ENCODE results near the gene CASQ1. TPM values are rescaled to one million over a fixed set of nuclear protein-coding genes. Genes with fewer than 3 reads are reported as not detected.

The CASQ1 gene
- polyA plus RNA-seq, 3 donors, result 0.13 to 0.35 TPM; not detected in 1

DNA sequence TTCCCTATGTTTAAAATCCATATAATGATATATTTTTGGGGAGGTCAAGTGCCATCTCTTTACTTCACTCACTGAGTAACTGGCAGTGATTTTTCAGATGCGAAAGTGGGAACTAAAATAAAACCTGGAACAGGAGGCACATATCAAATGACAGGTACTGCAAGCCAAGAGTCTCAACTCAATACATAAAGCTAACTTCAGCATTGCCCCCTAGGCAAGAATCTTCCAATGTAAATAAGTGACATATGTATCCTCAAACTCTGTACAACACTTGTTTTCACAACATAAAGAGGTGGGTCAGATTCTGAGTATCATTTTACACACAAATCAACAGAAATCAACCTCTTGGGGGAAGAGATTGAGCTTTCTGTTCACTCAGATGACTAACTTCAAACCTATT is 53.8 kb downstream of the CASQ1 start:
- H3K27ac ChIP-seq (ENCODE audit: low read depth, low read length), result no peak overlapping the region

DNA sequence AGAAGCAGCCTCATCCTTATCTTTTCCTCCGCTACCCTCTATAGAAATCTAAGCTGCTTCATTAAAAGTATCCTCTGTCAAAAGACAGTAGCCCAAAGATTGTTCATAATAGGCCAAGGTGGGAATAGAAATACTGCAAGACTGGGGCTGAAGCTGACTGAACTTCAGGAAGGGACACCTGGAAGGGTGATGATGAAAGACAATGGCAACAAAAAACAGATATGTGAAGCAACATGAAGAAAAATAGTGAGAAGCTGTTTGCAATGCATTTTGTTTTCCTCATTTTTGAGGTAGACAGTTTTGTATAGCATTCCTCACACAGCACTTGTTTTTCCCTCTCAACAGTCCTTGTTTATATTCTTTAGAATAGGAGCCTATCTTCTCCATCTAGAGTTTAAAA is 55.1 kb downstream of the CASQ1 start:
- WGBS, 3 donors, result 64 to 98% (median 98%) methylated on average over 1 of the region's 1 CpG

More for the DNA sequence above, 53.8 kb downstream of the CASQ1 start:
- 51 to 80% (median 79%) methylated on average over 1 of the region's 1 CpG for WGBS, 3 donors

DNA sequence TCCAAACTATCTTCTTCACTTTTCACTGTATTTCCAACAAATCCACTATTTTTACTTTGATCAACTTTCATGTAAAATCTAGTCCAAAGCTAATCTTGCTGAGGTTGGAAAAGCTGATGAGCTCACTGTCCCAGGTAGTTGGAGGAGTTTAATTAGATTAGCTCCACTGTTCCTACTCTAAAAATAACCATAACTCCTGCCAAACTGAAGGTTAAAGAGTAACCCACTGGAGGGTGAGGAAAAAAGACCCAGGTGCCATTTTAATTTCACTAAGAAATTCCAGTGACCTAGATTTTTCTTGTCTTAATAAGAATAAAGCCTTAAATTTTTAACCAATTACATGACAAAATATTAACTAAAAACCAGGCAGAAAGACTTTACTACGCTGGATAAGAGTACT is 56.7 kb downstream of the CASQ1 start:
- H3K27ac ChIP-seq (ENCODE audit: low read depth, low read length), result no peak overlapping the region
- WGBS, 3 donors, result 70 to 98% (median 98%) methylated on average over 1 of the region's 1 CpG

More for the DNA sequence above, 55.1 kb downstream of the CASQ1 start:
- no peak overlapping the region for H3K27ac ChIP-seq (ENCODE audit: low read depth, low read length)

DNA sequence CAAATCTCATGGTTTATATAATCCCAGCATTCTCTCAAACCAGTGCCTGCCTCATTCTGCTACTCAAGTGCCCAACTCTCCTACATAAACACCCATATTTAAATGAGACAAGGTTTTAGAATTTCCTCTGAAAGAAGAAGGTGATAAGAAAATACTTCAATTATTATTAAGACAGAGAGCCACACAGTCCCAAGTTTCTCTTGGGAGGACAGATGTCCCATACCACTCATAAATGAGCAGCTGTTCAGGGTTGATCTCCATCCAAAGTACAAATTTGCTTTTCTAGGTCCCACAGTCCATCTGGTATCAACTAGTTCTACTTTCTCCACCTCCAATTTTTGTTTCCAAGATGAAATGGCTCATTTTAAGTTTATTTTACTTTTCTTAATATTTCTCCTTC is 60.6 kb downstream of the CASQ1 start:
- no peak overlapping the region for H3K27ac ChIP-seq (ENCODE audit: low read depth, low read length)

Other genes with a start within 250 kb of the CASQ1 start
- gene IGSF9, start 245.0 kb upstream of the CASQ1 start, polyA plus RNA-seq, result 1 to 10 TPM in 2 of 3 donors, under 1 TPM in 1; 0.56 to 1.6 (median 1.4) TPM
- gene SLAMF9, start 236.3 kb upstream of the CASQ1 start, polyA plus RNA-seq, result under 1 TPM in 1 of 3 donors, not detected in 2; 0.12 TPM
- 1 to 10 TPM in 2 of 3 donors, under 1 TPM in 1; 0.90 to 4.1 (median 2.4) TPM for gene PIGM, start 158.6 kb upstream of the CASQ1 start, polyA plus RNA-seq
- gene KCNJ10, start 120.4 kb upstream of the CASQ1 start, polyA plus RNA-seq, result under 1 TPM in 2 of 3 donors, not detected in 1; 0.09 to 0.12 TPM
- gene KCNJ9, start 109.0 kb upstream of the CASQ1 start, polyA plus RNA-seq, result under 1 TPM in 1 of 3 donors, not detected in 2; 0.03 TPM
- gene IGSF8, start 92.0 kb upstream of the CASQ1 start, polyA plus RNA-seq, result 10 to 100 TPM; 13.8 to 24.8 (median 23.9) TPM
- 100 to 1,000 TPM in 1 of 3 donors, 10 to 100 TPM in 1, 1 to 10 TPM in 1; 7.3 to 110 (median 25.6) TPM for gene ATP1A2, start 74.8 kb upstream of the CASQ1 start, polyA plus RNA-seq
- gene ATP1A4, start 39.0 kb upstream of the CASQ1 start, polyA plus RNA-seq, result under 1 TPM; 0.13 to 0.56 (median 0.54) TPM
- gene PEA15, start 14.8 kb downstream of the CASQ1 start, polyA plus RNA-seq, result 100 to 1,000 TPM in 2 of 3 donors, 10 to 100 TPM in 1; 54.6 to 289 (median 276) TPM
- 100 to 1,000 TPM in 1 of 3 donors, 10 to 100 TPM in 2; 61.8 to 105 (median 74.6) TPM for gene DCAF8, start 72.0 kb downstream of the CASQ1 start, polyA plus RNA-seq
- 100 to 1,000 TPM in 1 of 3 donors, 10 to 100 TPM in 2; 24.7 to 135 (median 56.0) TPM for gene PEX19, start 94.6 kb downstream of the CASQ1 start, polyA plus RNA-seq
- gene COPA, start 152.7 kb downstream of the CASQ1 start, polyA plus RNA-seq, result 10 to 100 TPM; 47.4 to 86.6 (median 75.8) TPM
- 10 to 100 TPM; 31.7 to 63.2 (median 45.5) TPM for gene NCSTN, start 152.8 kb downstream of the CASQ1 start, polyA plus RNA-seq
- gene NHLH1, start 176.5 kb downstream of the CASQ1 start, polyA plus RNA-seq, result under 1 TPM in 2 of 3 donors, not detected in 1; 0.07 to 0.21 TPM
- gene VANGL2, start 210.0 kb downstream of the CASQ1 start, polyA plus RNA-seq, result 1 to 10 TPM in 2 of 3 donors, under 1 TPM in 1; 0.58 to 1.9 (median 1.2) TPM

All from adipose tissue (tissue), 3 donors.